ENCODE measurements around the gene SMCO4.

- TF ChIP-seq CTCF (IDR thresholded peaks at IDR 0.05 in 4 of 5, conservative IDR thresholded peaks at IDR 0.05 in 1 of 5) = no peak
- TF ChIP-seq POLR2A (IDR thresholded peaks at IDR 0.05) = no peak
Measured at GRCh38 chr11:93572621-93573020, 29.4 kb upstream of the SMCO4 start.
